PC-9 (cell line): ENCODE results near the gene MED9. TPM values are rescaled to one million over a fixed set of nuclear protein-coding genes. Genes with fewer than 3 reads are reported as not detected.

Experiments
- BruUV-seq: library from RNA; stranded (reverse); fragments of 400-500 nt; replicated peaks from 2 replicates; lab custom pipeline; 2021; lab: Mats Ljungman, UMichigan
- CTCF ChIA-PET: fragments of 300-600 bp; sonication (Branson Sonifier 250); formaldehyde crosslinking; loops from one replicate; lab custom pipeline; 2022; ENCODE audit warnings: antibody characterized with exemption; lab: Charles Lee
- POLR2A ChIA-PET: fragments of 300-600 bp; sonication (Branson Sonifier 250); formaldehyde crosslinking; loops from one replicate; lab custom pipeline; 2022; ENCODE audit warnings: antibody characterized with exemption; ENCODE audit not compliant: unreplicated experiment; lab: Charles Lee
- DNase-seq, 2 experiments: peaks; one replicate each; pipeline versions ENCODE4 v3.0.0 to v3.0.0-alpha.2; 2015 to 2022; ENCODE audit warnings: mixed read lengths in 1 of 2
- H2AFZ ChIP-seq: fragments of 200-600 bp; sonication (generic); 2 replicates; pipeline ENCODE4 v1.8.1; 2017; ENCODE audit warnings: antibody characterized with exemption
- H3F3A ChIP-seq: fragments of 200-600 bp; sonication (generic); 2 replicates; pipeline ENCODE4 v1.8.1; 2017; ENCODE audit warnings: antibody characterized with exemption, mild to moderate bottlenecking, low read depth; ENCODE audit not compliant: insufficient read depth
- H3K27ac ChIP-seq: fragments of 200-600 bp; sonication (generic); 2 replicates; pipeline ENCODE4 v1.6.1; 2016; ENCODE audit warnings: mixed run types
- H3K27me3 ChIP-seq: fragments of 200-600 bp; sonication (generic); 2 replicates; pipeline ENCODE4 v1.6.1; 2016; ENCODE audit warnings: low read depth, mixed run types; ENCODE audit not compliant: insufficient read depth
- H3K36me3 ChIP-seq: fragments of 200-600 bp; sonication (generic); 2 replicates; pipeline ENCODE4 v1.6.1; 2016; ENCODE audit warnings: low read depth, mixed run types
- H3K4me1 ChIP-seq: fragments of 200-600 bp; sonication (generic); replicated peaks from 2 replicates; pipeline ENCODE4 v1.6.1; 2016; ENCODE audit warnings: mixed run types; ENCODE audit not compliant: insufficient read depth
- H3K4me2 ChIP-seq: fragments of 200-600 bp; sonication (generic); 2 replicates; pipeline ENCODE4 v1.6.1; 2017; ENCODE audit warnings: mixed run types
- H3K4me3 ChIP-seq: fragments of 200-600 bp; sonication (generic); 2 replicates; pipeline ENCODE4 v1.6.1; 2016; ENCODE audit warnings: mixed run types
- H3K79me2 ChIP-seq: fragments of 200-600 bp; sonication (generic); 2 replicates; pipeline ENCODE4 v1.6.1; 2017; ENCODE audit warnings: low read depth, mixed run types
- H3K9me2 ChIP-seq: fragments of 200-600 bp; sonication (generic); 2 replicates; pipeline ENCODE4 v1.8.1; 2017; ENCODE audit warnings: mild to moderate bottlenecking; ENCODE audit not compliant: insufficient read depth
- H3K9me3 ChIP-seq: fragments of 200-600 bp; sonication (generic); 2 replicates; pipeline ENCODE4 v1.8.1; 2016; ENCODE audit warnings: low read depth; ENCODE audit not compliant: insufficient read depth
- H4K20me1 ChIP-seq: fragments of 200-600 bp; sonication (generic); 2 replicates; pipeline ENCODE4 v1.8.1; 2017; ENCODE audit not compliant: insufficient read depth
- EZH2 ChIP-seq: fragments of 200-600 bp; sonication (generic); IDR thresholded peaks from 2 replicates; pipeline ENCODE4 v1.8.0; 2017; ENCODE audit warnings: antibody characterized with exemption, low read depth
- intact Hi-C: fragments of 100-400 bp; cut with micrococcal nuclease; formaldehyde crosslinking; loops from one replicate; pipeline ENCODE4 v1.10.0; 2022; ENCODE audit not compliant: unreplicated experiment
- total RNA-seq: library from RNA; stranded (reverse); gene quantifications from 2 replicates; pipeline ENCODE4 v1.2.3, GENCODE V29; 2021
- TF ChIP-seq, protein P1 (sequence below): fragments of 200-600 bp; sonication (generic); conservative IDR thresholded peaks from 2 replicates; pipeline ENCODE4 v1.6.1; 2017; ENCODE audit warnings: mixed run types, antibody characterized with exemption, mild to moderate bottlenecking, moderate library complexity

MED9 gene
- total RNA-seq, 1 experiment from 2014 or later, result 15.8 TPM

DNA sequence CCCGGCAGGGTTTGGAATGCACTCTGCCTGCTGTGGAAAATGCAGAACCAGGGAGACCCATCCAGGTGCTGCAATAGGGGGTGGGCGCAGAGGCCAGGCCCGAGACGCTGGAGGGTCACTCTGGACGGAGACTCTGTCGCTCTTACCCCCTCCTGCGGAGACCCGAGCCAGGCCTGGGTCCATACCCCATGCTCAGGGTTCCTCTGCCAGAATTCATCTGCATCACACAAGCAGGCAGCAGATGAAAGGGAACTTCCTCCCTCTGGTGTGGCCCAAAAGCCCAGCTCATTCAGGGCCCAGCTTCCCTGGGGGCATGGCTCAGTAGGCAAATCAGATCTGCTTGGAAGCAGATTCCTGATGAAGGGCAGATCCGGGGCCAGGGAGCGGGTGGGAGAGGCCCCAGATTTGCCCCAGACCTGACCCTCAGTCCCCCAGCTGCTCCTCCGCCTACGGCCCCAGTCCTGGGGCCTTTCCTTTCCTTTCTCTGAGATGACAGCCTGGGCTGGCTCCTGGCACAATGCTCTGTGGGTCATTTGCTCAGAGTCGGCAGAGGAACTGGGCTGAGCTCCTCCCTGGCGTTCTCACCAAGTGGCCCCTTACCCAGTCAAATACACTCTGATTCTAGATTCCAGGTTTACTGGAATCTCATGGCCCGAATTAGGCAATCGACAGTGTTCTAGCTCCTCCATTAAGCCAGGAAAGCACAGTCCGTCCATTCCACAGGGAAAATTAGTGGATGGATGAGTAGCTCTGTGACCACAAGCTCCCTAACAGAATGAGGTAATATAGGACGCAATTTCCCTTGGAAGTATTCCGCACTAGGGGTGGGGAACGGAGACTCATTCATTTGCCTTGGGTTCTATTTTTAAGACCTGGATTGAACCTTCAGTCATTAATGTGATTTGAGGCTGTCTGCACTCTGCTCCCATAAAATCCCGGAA lies 38.5 kb downstream of the MED9 start:
- peaks cover 88% of the 10 kb centered on the region for H4K20me1 ChIP-seq
- no peaks in the 10 kb centered on the region; the same call in 1 of the 2 replicates for H3F3A ChIP-seq
- no peaks in the 10 kb centered on the region for H3K27me3 ChIP-seq
- DNase-seq, result no peak
- no peak for TF ChIP-seq EZH2
- TF ChIP-seq, protein P1, sequence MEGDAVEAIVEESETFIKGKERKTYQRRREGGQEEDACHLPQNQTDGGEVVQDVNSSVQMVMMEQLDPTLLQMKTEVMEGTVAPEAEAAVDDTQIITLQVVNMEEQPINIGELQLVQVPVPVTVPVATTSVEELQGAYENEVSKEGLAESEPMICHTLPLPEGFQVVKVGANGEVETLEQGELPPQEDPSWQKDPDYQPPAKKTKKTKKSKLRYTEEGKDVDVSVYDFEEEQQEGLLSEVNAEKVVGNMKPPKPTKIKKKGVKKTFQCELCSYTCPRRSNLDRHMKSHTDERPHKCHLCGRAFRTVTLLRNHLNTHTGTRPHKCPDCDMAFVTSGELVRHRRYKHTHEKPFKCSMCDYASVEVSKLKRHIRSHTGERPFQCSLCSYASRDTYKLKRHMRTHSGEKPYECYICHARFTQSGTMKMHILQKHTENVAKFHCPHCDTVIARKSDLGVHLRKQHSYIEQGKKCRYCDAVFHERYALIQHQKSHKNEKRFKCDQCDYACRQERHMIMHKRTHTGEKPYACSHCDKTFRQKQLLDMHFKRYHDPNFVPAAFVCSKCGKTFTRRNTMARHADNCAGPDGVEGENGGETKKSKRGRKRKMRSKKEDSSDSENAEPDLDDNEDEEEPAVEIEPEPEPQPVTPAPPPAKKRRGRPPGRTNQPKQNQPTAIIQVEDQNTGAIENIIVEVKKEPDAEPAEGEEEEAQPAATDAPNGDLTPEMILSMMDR, result no peak
- H3K79me2 ChIP-seq, result no peaks in the 10 kb centered on the region
- ChIA-PET POLR2A (interaction anchor here (0.6 kb wide), 1 partner anchor 18 kb away, joined by 3 read pairs; no protein-coding TSS in a partner anchor), CTCF (no interaction called here)
- no TSS peak for BruUV-seq
- no peak overlapping the region for H3K4me3 ChIP-seq
- no peak overlapping the region for H2AFZ ChIP-seq
- no peaks in the 10 kb centered on the region for H3K9me2 ChIP-seq
- no peaks in the 10 kb centered on the region for H3K9me3 ChIP-seq
- peaks cover 22% of the 10 kb centered on the region for H3K4me1 ChIP-seq
- no peaks in the 10 kb centered on the region for H3K36me3 ChIP-seq
- no peak overlapping the region for H3K4me2 ChIP-seq
- H3K27ac ChIP-seq, result no peak overlapping the region
- intact Hi-C loops, result no loop called here

DNA sequence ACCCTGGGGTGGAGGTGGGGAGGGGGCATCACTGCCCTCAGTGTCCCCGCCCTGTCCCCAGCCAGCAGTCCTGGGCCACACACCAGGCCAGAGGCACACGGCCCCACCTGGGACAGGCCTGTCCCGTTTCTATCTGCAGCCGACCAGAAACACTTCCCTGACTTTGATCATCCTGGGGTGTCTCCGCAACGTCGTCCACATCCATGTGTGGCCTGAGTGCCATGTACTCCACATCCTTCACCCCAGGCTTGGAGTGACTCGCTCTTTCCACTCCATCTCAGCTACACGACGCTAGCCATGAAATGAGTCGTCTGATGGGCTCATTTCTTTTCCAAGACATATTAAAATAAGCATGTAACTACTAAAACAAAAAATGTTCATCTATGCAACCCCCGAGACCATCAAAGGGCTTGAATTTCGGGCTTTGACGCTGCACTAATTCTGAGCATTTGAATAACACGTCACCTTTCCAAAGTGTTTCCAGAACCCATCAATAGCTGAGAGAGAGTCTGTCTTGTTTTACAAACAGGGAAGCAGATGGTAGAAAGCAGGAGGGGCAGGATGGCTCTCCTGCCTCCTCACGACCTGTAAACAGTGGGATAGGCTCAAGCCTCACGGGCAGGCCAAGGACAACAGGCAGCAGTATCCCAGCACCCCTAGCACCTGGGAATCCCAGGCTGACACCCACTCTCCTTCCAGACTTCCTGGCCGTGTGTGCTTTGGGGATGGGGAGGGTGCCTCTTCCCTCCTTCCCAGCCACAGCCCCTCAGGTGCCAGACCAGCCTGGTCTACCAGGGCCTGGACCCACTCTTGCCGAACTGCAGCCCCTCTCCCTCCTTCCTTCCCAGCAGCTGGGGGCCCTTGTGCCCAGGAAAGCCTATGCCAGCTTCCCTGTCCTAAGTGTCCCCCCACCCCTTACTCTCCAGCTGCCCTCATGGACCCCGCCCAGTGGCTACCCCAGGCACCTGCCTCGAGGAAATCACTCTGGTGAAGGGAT lies 39.4 kb downstream of the MED9 start:
- Histone ChIP-seq H3K9me3 (no peaks in the 10 kb centered on the region), H3K36me3 (no peaks in the 10 kb centered on the region), H2AFZ (no peak overlapping the region), H3K4me1 (peaks cover 15% of the 10 kb centered on the region), H4K20me1 (peaks cover 87% of the 10 kb centered on the region), H3K27me3 (no peaks in the 10 kb centered on the region), H3F3A (no peaks in the 10 kb centered on the region; the same call in 1 of the 2 replicates), H3K4me3 (no peak overlapping the region), H3K4me2 (no peak overlapping the region), H3K27ac (no peak overlapping the region), H3K79me2 (no peaks in the 10 kb centered on the region), H3K9me2 (no peaks in the 10 kb centered on the region)
- CTCF ChIA-PET, result no interaction called here
- no TSS peak for BruUV-seq
- TF ChIP-seq, protein P1, result no peak
- no peak for TF ChIP-seq EZH2
- intact Hi-C loops, result no loop called here
- POLR2A ChIA-PET, result interaction anchor here (0.6 kb wide), 1 partner anchor 19 kb away, joined by 3 read pairs; no protein-coding TSS in a partner anchor
- no peak for DNase-seq
